SK-N-SH (cell line): ENCODE measurements around the gene ACAD10. TPM values are rescaled to one million over a fixed set of nuclear protein-coding genes. Genes with fewer than 3 reads are reported as not detected.

Experiments used
- CTCF ChIA-PET: fragments of 300-600, 350-600 bp; formaldehyde crosslinking; extraction: SDS; loops from one replicate; lab custom pipeline; 2021; lab: Yijun Ruan, JAX
- POLR2A ChIA-PET: fragments of 350-600 bp; sonication (Branson Sonifier 250); formaldehyde crosslinking; extraction: SDS; loops from one replicate; lab custom pipeline; 2020; ENCODE audit warnings: antibody characterized with exemption, inconsistent platforms; lab: Yijun Ruan, JAX
- DNase-seq: peaks from one replicate; pipeline ENCODE4 v3.0.0; 2012
- H2AFZ ChIP-seq: fragments of 200-600 bp; sonication (generic); 2 replicates; pipeline ENCODE4 v1.8.1; 2016; ENCODE audit warnings: antibody characterized with exemption, mild to moderate bottlenecking, low read depth
- H3F3A ChIP-seq: fragments of 200-600 bp; sonication (generic); replicated peaks from 2 replicates; pipeline ENCODE3; 2016; ENCODE audit warnings: antibody characterized with exemption, mild to moderate bottlenecking; ENCODE audit not compliant: insufficient read depth
- H3K27ac ChIP-seq, 2 experiments: fragments of 200-500 bp in 1 of 2; fragments of 200-600 bp in 1 of 2; sonication (Bioruptor generic) in 1 of 2; sonication (generic), shearing (Covaris generic) in 1 of 2; 2 replicates each; pipeline versions ENCODE4 v1.5.1 to v1.6.1; 2014 to 2016; ENCODE audit warnings: low read depth in 2 of 2, inconsistent platforms in 1 of 2, low read length in 1 of 2, mild to moderate bottlenecking in 1 of 2, mixed read lengths in 1 of 2
- H3K27me3 ChIP-seq: fragments of 200-600 bp; sonication (generic), shearing (Covaris generic); 2 replicates; pipeline ENCODE4 v1.6.1; 2016; ENCODE audit warnings: mixed run types; ENCODE audit not compliant: insufficient read depth
- H3K36me3 ChIP-seq, 2 experiments: fragments of 200-500 bp in 1 of 2; fragments of 200-600 bp in 1 of 2; sonication (Bioruptor generic) in 1 of 2; sonication (generic) in 1 of 2; replicated peaks in 1 of 2; 2 replicates each; pipeline versions ENCODE3 to v1.5.1; 2014 to 2016; ENCODE audit warnings: low read length in 1 of 2, mild to moderate bottlenecking in 1 of 2; ENCODE audit not compliant: insufficient read depth in 2 of 2, control insufficient read depth in 1 of 2
- H3K4me1 ChIP-seq, 2 experiments: fragments of 200-500 bp in 1 of 2; fragments of 200-600 bp in 1 of 2; sonication (Bioruptor generic) in 1 of 2; sonication (generic), shearing (Covaris generic) in 1 of 2; 2 replicates each; pipeline versions ENCODE4 v1.5.1 to v1.6.1; 2014 to 2016; ENCODE audit warnings: low read depth in 1 of 2, low read length in 1 of 2, mixed run types in 1 of 2; ENCODE audit not compliant: insufficient read depth in 2 of 2, control insufficient read depth in 1 of 2
- H3K4me2 ChIP-seq: fragments of 200-600 bp; sonication (generic), shearing (Covaris generic); 2 replicates; pipeline ENCODE4 v1.6.1; 2017; ENCODE audit warnings: mixed run types
- H3K4me3 ChIP-seq, 2 experiments: fragments of 200-500 bp in 1 of 2; fragments of 200-600 bp in 1 of 2; sonication (Bioruptor generic) in 1 of 2; sonication (generic), shearing (Covaris generic) in 1 of 2; 2 replicates each; pipeline versions ENCODE4 v1.5.1 to v1.8.1; 2014 to 2016; ENCODE audit warnings: low read depth in 2 of 2, inconsistent platforms in 1 of 2, low read length in 1 of 2, mild to moderate bottlenecking in 1 of 2, mixed read lengths in 1 of 2, moderate library complexity in 1 of 2
- H3K79me2 ChIP-seq: fragments of 200-600 bp; sonication (generic); 2 replicates; pipeline ENCODE4 v1.8.1; 2017; ENCODE audit warnings: mild to moderate bottlenecking; ENCODE audit not compliant: insufficient read depth
- H3K9ac ChIP-seq: fragments of 200-600 bp; sonication (generic); 2 replicates; pipeline ENCODE4 v1.6.1; 2017; ENCODE audit warnings: mixed run types
- H3K9me2 ChIP-seq: fragments of 200-600 bp; sonication (generic); 2 replicates; pipeline ENCODE4 v1.6.1; 2017; ENCODE audit warnings: mixed run types
- H3K9me3 ChIP-seq: fragments of 200-600 bp; sonication (generic); 2 replicates; pipeline ENCODE4 v1.6.1; 2017; ENCODE audit warnings: mixed run types, mild to moderate bottlenecking, moderate library complexity
- H4K20me1 ChIP-seq: fragments of 200-600 bp; sonication (generic); 2 replicates; pipeline ENCODE4 v1.6.1; 2017; ENCODE audit warnings: mild to moderate bottlenecking, mixed run types; ENCODE audit not compliant: insufficient read depth
- EP300 ChIP-seq, 2 experiments: IDR thresholded peaks; 2 replicates each; pipeline versions ENCODE4 v1.4.0 to v1.6.1; 2012; ENCODE audit warnings: borderline replicate concordance in 1 of 2, low read depth in 1 of 2, low read length in 1 of 2
- EZH2phosphoT487 ChIP-seq: fragments of 200-600 bp; sonication (generic); IDR thresholded peaks from 2 replicates; pipeline ENCODE4 v1.6.1; 2017; ENCODE audit warnings: low read depth, mixed run types, mild to moderate bottlenecking, antibody characterized with exemption, moderate library complexity, borderline replicate concordance
- FOXJ3 ChIP-seq: sonication (generic); formaldehyde crosslinking; IDR thresholded peaks from 2 replicates; pipeline ENCODE4 v1.5.1; 2020; ENCODE audit warnings: mild to moderate bottlenecking, missing genetic modification reagents
- GABPA ChIP-seq: IDR thresholded peaks from 2 replicates; pipeline ENCODE4 v1.4.0; 2012; ENCODE audit warnings: low read depth, mild to moderate bottlenecking
- GATA2 ChIP-seq: sonication (generic); formaldehyde crosslinking; IDR thresholded peaks from 2 replicates; pipeline ENCODE4 v1.5.0; 2020; ENCODE audit warnings: mild to moderate bottlenecking, missing genetic modification reagents
- JUND ChIP-seq: IDR thresholded peaks from 2 replicates; pipeline ENCODE4 v1.4.0; 2012
- MEF2A ChIP-seq: IDR thresholded peaks from 2 replicates; pipeline ENCODE4 v1.4.0; 2012; ENCODE audit warnings: low read depth, borderline replicate concordance
- NRF1 ChIP-seq: IDR thresholded peaks from 2 replicates; pipeline ENCODE4 v1.6.1; 2012; ENCODE audit warnings: low read depth, mild to moderate bottlenecking, low read length
- POLR2AphosphoS5 ChIP-seq: IDR thresholded peaks from 2 replicates; pipeline ENCODE4 v1.6.1; 2012; ENCODE audit warnings: low read depth, low read length
- RXRA ChIP-seq: IDR thresholded peaks from 2 replicates; pipeline ENCODE4 v1.4.0; 2012; ENCODE audit warnings: low read depth, mild to moderate bottlenecking, borderline replicate concordance
- SIN3A ChIP-seq: IDR thresholded peaks from 2 replicates; pipeline ENCODE4 v1.6.1; 2012; ENCODE audit warnings: low read depth, mild to moderate bottlenecking, low read length, moderate library complexity, borderline replicate concordance
- TAF1 ChIP-seq: IDR thresholded peaks from 2 replicates; pipeline ENCODE4 v1.6.1; 2012; ENCODE audit warnings: low read depth, mild to moderate bottlenecking, low read length, moderate library complexity, borderline replicate concordance
- WGBS: methylation state at CpG from one replicate; pipeline ENCODE4 v1.1.6; 2017; ENCODE audit warnings: low lambda C conversion rate; 5-methylcytosine and 5-hydroxymethylcytosine counted together
- polyA plus RNA-seq, 3 experiments: library from polyadenylated mRNA; depleted of rRNA; stranded (reverse); fragments of >200 nt; gene quantifications; 2 replicates each; pipeline ENCODE4 v1.2.3, GENCODE V29; 2012
- TF ChIP-seq, protein P1 (sequence below): fragments of 150-350 bp; IDR thresholded peaks from 2 replicates; pipeline ENCODE4 v1.6.1; 2016; ENCODE audit warnings: mild to moderate bottlenecking, low read depth, low read length
- TF ChIP-seq, protein P2 (sequence below): fragments of 150-350 bp; IDR thresholded peaks from 2 replicates; pipeline ENCODE4 v1.6.1; 2017; ENCODE audit warnings: antibody characterized with exemption, low read length, low read depth, borderline replicate concordance

Gene ACAD10
- polyA plus RNA-seq, 1 of the 3 experiments (the other 2 are of a cell fraction), result 24.6 TPM

DNA sequence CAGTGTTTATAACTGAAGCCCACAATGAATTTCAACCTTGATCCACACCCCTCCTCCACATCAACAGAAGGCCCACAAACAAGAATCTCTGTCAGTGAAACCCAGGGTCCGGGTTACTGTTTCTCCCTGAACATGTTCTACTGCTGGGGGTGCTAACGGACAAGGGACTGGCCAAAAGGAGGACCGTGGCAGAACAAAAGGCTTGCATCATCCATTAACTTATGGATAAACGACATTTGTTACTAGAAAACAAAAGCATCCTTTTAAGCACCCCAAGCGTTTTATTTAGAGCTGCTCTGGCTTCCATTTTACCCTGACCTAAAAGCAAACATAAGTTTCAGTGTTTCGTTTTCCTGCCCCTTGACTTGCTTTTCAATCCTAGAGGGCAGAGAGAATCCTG, 32.3 kb upstream of the ACAD10 start (continued):
- TF ChIP-seq EZH2phosphoT487, result no peak
- TF ChIP-seq EP300 (IDR thresholded peaks at IDR 0.05; ENCODE audit: borderline replicate concordance in 1 of 2, low read depth in 1 of 2, low read length in 1 of 2), result no peak
- no peak for TF ChIP-seq RXRA
- TF ChIP-seq, protein P1, sequence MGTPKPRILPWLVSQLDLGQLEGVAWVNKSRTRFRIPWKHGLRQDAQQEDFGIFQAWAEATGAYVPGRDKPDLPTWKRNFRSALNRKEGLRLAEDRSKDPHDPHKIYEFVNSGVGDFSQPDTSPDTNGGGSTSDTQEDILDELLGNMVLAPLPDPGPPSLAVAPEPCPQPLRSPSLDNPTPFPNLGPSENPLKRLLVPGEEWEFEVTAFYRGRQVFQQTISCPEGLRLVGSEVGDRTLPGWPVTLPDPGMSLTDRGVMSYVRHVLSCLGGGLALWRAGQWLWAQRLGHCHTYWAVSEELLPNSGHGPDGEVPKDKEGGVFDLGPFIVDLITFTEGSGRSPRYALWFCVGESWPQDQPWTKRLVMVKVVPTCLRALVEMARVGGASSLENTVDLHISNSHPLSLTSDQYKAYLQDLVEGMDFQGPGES, result no peak
- no peak for TF ChIP-seq SIN3A
- no peak for TF ChIP-seq POLR2AphosphoS5
- TF ChIP-seq NRF1, result no peak
- TF ChIP-seq GATA2 (CRISPR knock-in tag), result no peak
- no peak for TF ChIP-seq TAF1
- TF ChIP-seq JUND, result no peak
- no peak for TF ChIP-seq GABPA

DNA sequence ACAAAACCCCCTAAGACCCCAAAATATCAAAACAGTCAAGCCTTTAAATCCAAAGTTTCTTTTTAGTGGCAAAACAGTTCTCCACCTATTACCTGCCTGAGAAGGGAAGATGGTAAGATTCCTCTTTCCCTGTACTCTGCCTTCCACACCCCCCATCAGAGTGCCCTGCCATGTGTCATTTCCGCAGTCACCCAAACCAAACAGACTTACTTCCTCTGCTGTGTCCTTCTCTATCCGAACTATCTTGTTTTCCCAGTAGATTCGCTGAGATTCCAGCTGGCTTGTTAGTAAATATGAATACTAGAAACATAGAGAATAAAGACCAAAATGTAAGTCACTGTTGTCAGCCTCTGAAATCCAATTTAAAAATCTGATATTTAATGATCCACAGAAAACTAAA, 30.5 kb upstream of the ACAD10 start:
- H2AFZ ChIP-seq, result no peak overlapping the region
- no peak for DNase-seq
- H4K20me1 ChIP-seq, result no peaks in the 10 kb centered on the region
- no peaks in the 10 kb centered on the region for H3K9me2 ChIP-seq
- H3K9ac ChIP-seq, result no peak overlapping the region
- H3K27me3 ChIP-seq, result no peaks in the 10 kb centered on the region
- H3K4me1 ChIP-seq, result no peaks in the 10 kb centered on the region
- POLR2A ChIA-PET, result no interaction called here
- H3K79me2 ChIP-seq, result no peaks in the 10 kb centered on the region
- H3K36me3 ChIP-seq, result peaks cover 45 to 57% of the 10 kb centered on the region in 2 experiments
- H3K27ac ChIP-seq, result no peak overlapping the region
- WGBS, result 97% methylated on average over 3 of the region's 3 CpGs
- H3K4me3 ChIP-seq, result no peak overlapping the region
- no peaks in the 10 kb centered on the region for H3K9me3 ChIP-seq
- H3F3A ChIP-seq, result no peaks in the 10 kb centered on the region
- TF ChIP-seq, protein P1, result no peak
- TF ChIP-seq GATA2 (CRISPR knock-in tag) (no peak), SIN3A (no peak), FOXJ3 (CRISPR knock-in tag) (no peak), MEF2A (no peak)
- TF ChIP-seq, protein P2, sequence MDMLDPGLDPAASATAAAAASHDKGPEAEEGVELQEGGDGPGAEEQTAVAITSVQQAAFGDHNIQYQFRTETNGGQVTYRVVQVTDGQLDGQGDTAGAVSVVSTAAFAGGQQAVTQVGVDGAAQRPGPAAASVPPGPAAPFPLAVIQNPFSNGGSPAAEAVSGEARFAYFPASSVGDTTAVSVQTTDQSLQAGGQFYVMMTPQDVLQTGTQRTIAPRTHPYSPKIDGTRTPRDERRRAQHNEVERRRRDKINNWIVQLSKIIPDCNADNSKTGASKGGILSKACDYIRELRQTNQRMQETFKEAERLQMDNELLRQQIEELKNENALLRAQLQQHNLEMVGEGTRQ, result no peak
- TF ChIP-seq, all 33 proteins: peak for 0
- CTCF ChIA-PET, result interaction anchor here (0.9 kb wide), 1 partner anchor 16 kb away, joined by 4 read pairs; no protein-coding TSS in a partner anchor
- H3K4me2 ChIP-seq, result no peak overlapping the region
